ENCODE data around the gene SLC15A4.

- no peak for TF ChIP-seq POLR2A (IDR thresholded peaks at IDR 0.05)
- no peak for TF ChIP-seq CTCF (IDR thresholded peaks at IDR 0.05)
These were observed 6.2 kb upstream of the SLC15A4 start for GRCh38 chr12:128829861-128830504.

Data from Peyer's patch (tissue), 4 donors.